WERI-Rb-1 (cell line): ENCODE results near the gene RAD50.

Experiments
- DNase-seq: peaks from one replicate; pipeline ENCODE4 v3.0.0-alpha.2; 2020
- H3K27ac ChIP-seq: fragments of 250-450 bp; sonication (Bioruptor Pico); 2 replicates; pipeline ENCODE4 v1.5.1; 2020; ENCODE audit warnings: mild to moderate bottlenecking, moderate library complexity
- H3K27me3 ChIP-seq: fragments of 250-450 bp; sonication (Bioruptor Pico); 2 replicates; pipeline ENCODE4 v1.5.1; 2021; ENCODE audit warnings: mild to moderate bottlenecking, low read depth, moderate library complexity; ENCODE audit not compliant: insufficient read depth, severe bottlenecking
- H3K36me3 ChIP-seq: fragments of 250-450 bp; sonication (Bioruptor Pico); 2 replicates; pipeline ENCODE4 v1.5.1; 2020; ENCODE audit warnings: mild to moderate bottlenecking, moderate library complexity
- H3K4me3 ChIP-seq: 2 replicates; pipeline ENCODE4 v1.5.1; 2011; ENCODE audit warnings: low read depth, mild to moderate bottlenecking, control low read depth, low read length
- H3K9me3 ChIP-seq: fragments of 250-450 bp; sonication (Bioruptor Pico); 2 replicates; pipeline ENCODE4 v1.5.1; 2021; ENCODE audit warnings: mild to moderate bottlenecking, moderate library complexity; ENCODE audit not compliant: severe bottlenecking
- TF ChIP-seq, protein P1 (sequence below): IDR thresholded peaks from 2 replicates; pipeline ENCODE4 v1.5.1; 2011; ENCODE audit warnings: low read depth, mild to moderate bottlenecking, control low read depth, inconsistent platforms, low read length

The RAD50 gene

DNA sequence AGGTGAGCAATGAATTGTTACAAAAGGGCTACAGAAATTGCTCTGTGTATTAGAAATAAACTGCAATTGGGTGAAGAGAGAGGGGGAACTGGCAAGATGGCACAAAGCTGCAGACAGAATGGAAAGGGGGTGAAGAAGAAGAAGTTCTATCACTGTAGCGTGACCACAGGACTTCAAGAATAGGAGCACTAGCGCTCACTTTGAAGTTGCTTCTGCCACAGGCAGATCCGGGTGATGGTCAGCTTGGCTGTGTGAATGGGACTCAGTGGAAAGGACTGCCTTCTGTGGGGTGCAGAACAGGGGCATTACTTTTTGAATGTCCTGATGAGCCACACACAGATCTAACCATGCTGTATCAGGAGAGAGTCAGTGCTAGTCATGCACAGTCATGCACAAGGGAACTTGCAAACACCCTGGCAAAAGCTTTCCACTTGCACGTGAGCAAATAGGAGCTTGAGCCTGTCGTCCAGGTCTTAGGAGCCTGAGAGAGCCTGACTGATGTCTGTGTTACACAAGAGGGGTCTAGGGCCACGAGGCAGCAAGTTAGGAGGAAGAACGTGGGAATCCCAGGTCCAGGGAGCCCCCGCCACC lies 29.7 kb upstream of the RAD50 start:
- H3K27me3 ChIP-seq = no peaks in the 10 kb centered on the region
- TF ChIP-seq, protein P1, sequence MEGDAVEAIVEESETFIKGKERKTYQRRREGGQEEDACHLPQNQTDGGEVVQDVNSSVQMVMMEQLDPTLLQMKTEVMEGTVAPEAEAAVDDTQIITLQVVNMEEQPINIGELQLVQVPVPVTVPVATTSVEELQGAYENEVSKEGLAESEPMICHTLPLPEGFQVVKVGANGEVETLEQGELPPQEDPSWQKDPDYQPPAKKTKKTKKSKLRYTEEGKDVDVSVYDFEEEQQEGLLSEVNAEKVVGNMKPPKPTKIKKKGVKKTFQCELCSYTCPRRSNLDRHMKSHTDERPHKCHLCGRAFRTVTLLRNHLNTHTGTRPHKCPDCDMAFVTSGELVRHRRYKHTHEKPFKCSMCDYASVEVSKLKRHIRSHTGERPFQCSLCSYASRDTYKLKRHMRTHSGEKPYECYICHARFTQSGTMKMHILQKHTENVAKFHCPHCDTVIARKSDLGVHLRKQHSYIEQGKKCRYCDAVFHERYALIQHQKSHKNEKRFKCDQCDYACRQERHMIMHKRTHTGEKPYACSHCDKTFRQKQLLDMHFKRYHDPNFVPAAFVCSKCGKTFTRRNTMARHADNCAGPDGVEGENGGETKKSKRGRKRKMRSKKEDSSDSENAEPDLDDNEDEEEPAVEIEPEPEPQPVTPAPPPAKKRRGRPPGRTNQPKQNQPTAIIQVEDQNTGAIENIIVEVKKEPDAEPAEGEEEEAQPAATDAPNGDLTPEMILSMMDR = no peak
- no peak overlapping the region for H3K4me3 ChIP-seq
- no peak overlapping the region for H3K27ac ChIP-seq
- DNase-seq = no peak
- no peaks in the 10 kb centered on the region for H3K36me3 ChIP-seq
- H3K9me3 ChIP-seq = no peaks in the 10 kb centered on the region

DNA sequence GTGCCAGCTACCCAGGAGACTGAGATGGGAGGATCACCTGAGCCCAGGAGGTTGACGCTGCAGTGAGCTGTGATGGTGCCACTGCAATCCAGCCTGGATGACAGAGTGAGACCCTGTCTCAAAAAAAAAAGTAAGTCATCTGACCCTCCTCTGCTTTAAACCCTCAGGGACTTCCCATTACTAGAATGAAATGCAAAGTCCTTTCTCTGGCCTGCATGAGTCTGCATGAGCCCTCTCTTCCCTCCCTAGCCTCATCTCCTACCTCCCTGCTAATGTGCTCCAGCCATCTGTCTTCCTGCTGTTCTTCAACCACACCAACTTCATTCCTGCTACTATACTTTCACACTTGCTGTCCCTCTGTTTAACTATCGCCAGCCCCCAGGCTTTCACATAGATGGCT lies 28.8 kb upstream of the RAD50 start:
- no peaks in the 10 kb centered on the region for H3K36me3 ChIP-seq
- H3K4me3 ChIP-seq = no peak overlapping the region
- TF ChIP-seq, protein P1 = no peak
- H3K27me3 ChIP-seq = no peaks in the 10 kb centered on the region
- H3K9me3 ChIP-seq = no peaks in the 10 kb centered on the region
- DNase-seq = no peak
- no peak overlapping the region for H3K27ac ChIP-seq

GRCh38 chr5:132528866-132529634 lies 27.7 kb upstream of the RAD50 start:
- no peaks in the 10 kb centered on the region for H3K36me3 ChIP-seq
- H3K27ac ChIP-seq = no peak overlapping the region
- no peaks in the 10 kb centered on the region for H3K27me3 ChIP-seq
- TF ChIP-seq, protein P1 = no peak
- DNase-seq = no peak
- H3K4me3 ChIP-seq = no peak overlapping the region
- H3K9me3 ChIP-seq = no peaks in the 10 kb centered on the region

DNA sequence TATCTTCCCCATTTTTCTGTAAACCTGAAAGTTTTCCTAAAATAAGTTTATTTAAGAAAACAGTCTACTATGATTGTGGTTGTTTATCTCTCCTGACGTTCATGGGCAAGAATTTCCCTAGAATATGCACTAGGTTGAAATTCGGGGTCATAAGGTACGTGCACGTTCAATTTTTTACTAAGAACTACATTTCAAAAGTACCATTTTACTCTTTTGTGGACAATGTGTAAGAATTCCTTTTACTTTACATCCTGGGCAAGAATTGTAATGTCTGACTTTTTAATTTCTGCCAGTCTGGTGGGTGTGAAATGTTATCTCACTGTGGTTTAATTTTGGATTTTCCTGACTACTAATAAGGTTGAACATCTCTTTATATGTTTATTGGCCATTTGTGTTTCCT lies 25.8 kb upstream of the RAD50 start:
- Histone ChIP-seq H3K9me3 (no peaks in the 10 kb centered on the region), H3K27me3 (no peaks in the 10 kb centered on the region), H3K27ac (no peak overlapping the region), H3K4me3 (no peak overlapping the region), H3K36me3 (no peaks in the 10 kb centered on the region)
- TF ChIP-seq, protein P1 = no peak
- no peak for DNase-seq

DNA sequence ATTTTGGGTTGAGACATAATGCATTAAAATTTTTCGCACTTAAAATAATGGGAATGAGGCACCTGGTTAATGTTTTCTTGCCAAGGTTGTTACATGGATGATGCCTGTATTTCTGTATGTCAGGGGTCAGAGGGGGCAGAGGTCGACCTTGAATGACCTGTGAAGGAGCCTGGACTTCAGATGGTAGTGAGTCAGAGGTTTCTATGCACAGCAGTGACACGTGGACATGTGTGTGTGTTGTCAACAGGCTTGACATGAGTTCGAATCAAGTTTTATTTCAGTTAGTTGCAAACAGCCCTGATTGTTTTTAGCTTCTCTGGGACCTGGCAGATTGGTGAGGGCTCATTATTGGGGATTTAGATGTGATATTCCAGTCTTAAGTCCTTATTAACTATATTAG lies 17.1 kb upstream of the RAD50 start:
- Histone ChIP-seq H3K36me3 (no peaks in the 10 kb centered on the region), H3K9me3 (no peaks in the 10 kb centered on the region), H3K27me3 (no peaks in the 10 kb centered on the region), H3K27ac (no peak overlapping the region), H3K4me3 (no peak overlapping the region)
- no peak for DNase-seq
- TF ChIP-seq, protein P1 = no peak
